ENCODE data around the gene C7orf57. TPM values are rescaled to one million over a fixed set of nuclear protein-coding genes. Genes with fewer than 3 reads are reported as not detected.
A peak's percentile ranks its signal among the peaks of the same experiment; 100 is the strongest.

C7orf57 gene
- total RNA-seq, 4 donors from 2014 or later: not detected

DNA sequence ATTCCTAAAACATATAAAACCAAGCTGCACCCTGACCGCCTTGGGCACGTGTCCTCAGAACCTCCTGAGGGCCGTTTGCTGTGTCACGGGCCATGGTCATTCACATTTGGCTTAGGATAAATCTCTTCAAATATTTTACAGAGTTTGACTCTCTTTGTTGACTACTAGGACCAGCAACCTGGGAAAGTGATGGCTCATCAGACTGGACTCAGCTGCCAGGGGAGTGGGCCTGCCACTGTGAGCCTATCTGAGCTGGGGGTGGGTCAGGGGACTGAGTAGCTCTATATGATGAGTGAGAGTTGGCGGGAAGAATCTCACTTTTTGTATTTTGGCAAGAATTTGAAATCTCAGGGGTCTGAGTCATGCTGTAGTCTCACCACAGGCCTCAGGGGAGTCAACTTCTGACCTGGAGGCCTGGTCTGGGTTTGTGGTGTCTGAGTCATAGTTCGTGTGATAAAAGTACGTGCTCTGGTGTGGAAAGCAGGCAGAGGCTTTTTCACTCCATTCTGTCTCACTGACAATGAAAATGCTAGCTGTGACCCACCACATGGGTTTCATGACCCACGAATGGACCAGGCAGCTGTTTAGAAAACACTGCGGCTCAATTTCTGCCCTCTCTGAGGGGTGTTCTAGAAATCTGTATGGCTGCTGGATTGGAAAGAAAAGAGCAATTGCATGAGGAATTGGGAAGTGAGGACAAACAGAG, 49.5 kb downstream of the C7orf57 start:
- Histone ChIP-seq H3K4me3 (no peak overlapping the region), H3K27ac (peak overlapping the region; percentile 37 to 70 (median 66)), H3K9me3 (no peaks in the 10 kb centered on the region), H3K4me1 (peaks cover 10 to 60% (median 25%) of the 10 kb centered on the region in 4 donors), H3K36me3 (no peaks in the 10 kb centered on the region), H3K27me3 (no peaks in the 10 kb centered on the region)
- intact Hi-C loops (cut with DNase I; ENCODE audit: low total_unique reads): no loop called here
- peak; percentile 64 for DNase-seq
- in situ Hi-C loops (cut with MboI; ENCODE audit: low pct_ligation_motif_present in 1 of 4, low pct_unique_long_range_greater_than_20kb in 1 of 4, low sequenced_read_pairs in 3 of 4): no loop called here
- no peak for TF ChIP-seq CTCF (IDR thresholded peaks at IDR 0.05)
- peak; percentile 19 for TF ChIP-seq POLR2A (IDR thresholded peaks at IDR 0.05)
- no peak for TF ChIP-seq EP300 (IDR thresholded peaks at IDR 0.05; ENCODE audit: low read depth)
- TF ChIP-seq POLR2AphosphoS5 (IDR thresholded peaks at IDR 0.05): peak in 2 of 3 donors; percentile 12 to 55
- 57 to 91% methylated on average over 4 to 9 of the region's 9 CpGs for WGBS, 2 donors (ENCODE audit: low coverage in 1 of 2)

GRCh38 chr7:48085433-48085791, 50.1 kb downstream of the C7orf57 start:
- WGBS, 2 donors (ENCODE audit: low coverage in 1 of 2): 75 to 92% methylated on average over 1 of the region's 1 CpG
- TF ChIP-seq CTCF (IDR thresholded peaks at IDR 0.05) (no peak), POLR2AphosphoS5 (IDR thresholded peaks at IDR 0.05) (no peak), POLR2A (IDR thresholded peaks at IDR 0.05) (no peak), EP300 (IDR thresholded peaks at IDR 0.05; ENCODE audit: low read depth) (no peak)
- DNase-seq: no peak
- no peaks in the 10 kb centered on the region for H3K9me3 ChIP-seq
- no peak overlapping the region for H3K4me3 ChIP-seq
- no peaks in the 10 kb centered on the region for H3K36me3 ChIP-seq
- intact Hi-C loops (cut with DNase I; ENCODE audit: low total_unique reads): no loop called here
- peaks cover 13 to 63% (median 29%) of the 10 kb centered on the region in 4 donors for H3K4me1 ChIP-seq
- in situ Hi-C loops (cut with MboI; ENCODE audit: low pct_ligation_motif_present in 1 of 4, low pct_unique_long_range_greater_than_20kb in 1 of 4, low sequenced_read_pairs in 3 of 4): no loop called here
- peak overlapping the region; percentile 37 to 70 (median 66) for H3K27ac ChIP-seq
- no peaks in the 10 kb centered on the region for H3K27me3 ChIP-seq

DNA sequence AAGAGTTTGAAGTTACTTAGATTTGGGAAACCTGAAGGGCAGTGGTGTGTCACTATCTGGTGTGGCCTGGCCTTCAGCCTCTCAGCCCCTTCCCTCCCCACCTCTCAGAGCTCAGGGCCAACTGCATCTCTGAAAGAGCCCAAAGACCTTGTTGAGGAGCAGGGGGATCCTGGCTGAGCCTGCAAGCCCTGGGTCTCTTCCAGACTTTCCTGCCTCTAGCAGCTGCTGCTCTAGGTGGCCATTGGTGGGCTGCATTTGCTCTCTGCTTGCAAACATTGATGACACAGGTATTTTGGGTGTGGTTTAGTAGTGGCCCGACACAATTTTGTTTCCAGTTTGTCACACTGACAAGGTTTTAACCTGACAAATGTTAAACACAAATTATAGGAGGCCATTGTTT, 50.6 kb downstream of the C7orf57 start:
- no peaks in the 10 kb centered on the region for H3K27me3 ChIP-seq
- intact Hi-C loops (cut with DNase I; ENCODE audit: low total_unique reads) (no loop called here), in situ Hi-C loops (cut with MboI; ENCODE audit: low pct_ligation_motif_present in 1 of 4, low pct_unique_long_range_greater_than_20kb in 1 of 4, low sequenced_read_pairs in 3 of 4) (no loop called here)
- no peak overlapping the region for H3K4me3 ChIP-seq
- H3K4me1 ChIP-seq: peaks cover 13 to 67% (median 30%) of the 10 kb centered on the region in 4 donors
- TF ChIP-seq EP300 (IDR thresholded peaks at IDR 0.05; ENCODE audit: low read depth): no peak
- no peak for TF ChIP-seq CTCF (IDR thresholded peaks at IDR 0.05)
- TF ChIP-seq POLR2AphosphoS5 (IDR thresholded peaks at IDR 0.05): no peak
- TF ChIP-seq POLR2A (IDR thresholded peaks at IDR 0.05): no peak
- H3K36me3 ChIP-seq: no peaks in the 10 kb centered on the region
- H3K27ac ChIP-seq: peak overlapping the region; percentile 37 to 70 (median 66)
- no peaks in the 10 kb centered on the region for H3K9me3 ChIP-seq
- DNase-seq: no peak
- 69 to 100% methylated on average over 1 of the region's 1 CpG for WGBS, 2 donors (ENCODE audit: low coverage in 1 of 2)

- no peak for TF ChIP-seq CTCF (IDR thresholded peaks at IDR 0.05)
- TF ChIP-seq POLR2AphosphoS5 (IDR thresholded peaks at IDR 0.05): peak in 1 of 3 donors; percentile 57
- peaks cover 13 to 67% (median 30%) of the 10 kb centered on the region in 4 donors for H3K4me1 ChIP-seq
- 61 to 84% methylated on average over 7 of the region's 7 CpGs for WGBS, 2 donors (ENCODE audit: low coverage in 1 of 2)
- no peaks in the 10 kb centered on the region for H3K27me3 ChIP-seq
- peaks cover 0 to 8% (median 0%) of the 10 kb centered on the region in 4 donors for H3K36me3 ChIP-seq
- DNase-seq: no peak
- peak overlapping the region; percentile 94 to 97 (median 95) for H3K27ac ChIP-seq
- intact Hi-C loops (cut with DNase I; ENCODE audit: low total_unique reads) (no loop called here), in situ Hi-C loops (cut with MboI; ENCODE audit: low pct_ligation_motif_present in 1 of 4, low pct_unique_long_range_greater_than_20kb in 1 of 4, low sequenced_read_pairs in 3 of 4) (no loop called here)
- no peak overlapping the region for H3K4me3 ChIP-seq
- H3K9me3 ChIP-seq: no peaks in the 10 kb centered on the region
Observed at GRCh38 chr7:48087349-48087748, 52.0 kb downstream of the C7orf57 start.
